ENCODE results near the gene PIGW.

Gene PIGW

GRCh38 chr17:36533935-36534839, 600 bp upstream of the PIGW start:
- TF ChIP-seq, protein P1, sequence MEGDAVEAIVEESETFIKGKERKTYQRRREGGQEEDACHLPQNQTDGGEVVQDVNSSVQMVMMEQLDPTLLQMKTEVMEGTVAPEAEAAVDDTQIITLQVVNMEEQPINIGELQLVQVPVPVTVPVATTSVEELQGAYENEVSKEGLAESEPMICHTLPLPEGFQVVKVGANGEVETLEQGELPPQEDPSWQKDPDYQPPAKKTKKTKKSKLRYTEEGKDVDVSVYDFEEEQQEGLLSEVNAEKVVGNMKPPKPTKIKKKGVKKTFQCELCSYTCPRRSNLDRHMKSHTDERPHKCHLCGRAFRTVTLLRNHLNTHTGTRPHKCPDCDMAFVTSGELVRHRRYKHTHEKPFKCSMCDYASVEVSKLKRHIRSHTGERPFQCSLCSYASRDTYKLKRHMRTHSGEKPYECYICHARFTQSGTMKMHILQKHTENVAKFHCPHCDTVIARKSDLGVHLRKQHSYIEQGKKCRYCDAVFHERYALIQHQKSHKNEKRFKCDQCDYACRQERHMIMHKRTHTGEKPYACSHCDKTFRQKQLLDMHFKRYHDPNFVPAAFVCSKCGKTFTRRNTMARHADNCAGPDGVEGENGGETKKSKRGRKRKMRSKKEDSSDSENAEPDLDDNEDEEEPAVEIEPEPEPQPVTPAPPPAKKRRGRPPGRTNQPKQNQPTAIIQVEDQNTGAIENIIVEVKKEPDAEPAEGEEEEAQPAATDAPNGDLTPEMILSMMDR (IDR thresholded peaks at IDR 0.05; ENCODE audit: insufficient read depth, low read depth, low read length, missing control alignments): peak; percentile 71
- peak overlapping the region; percentile 77 for H3K4me3 ChIP-seq (ENCODE audit: low read depth, low read length)
- peak; percentile 78 for DNase-seq (ENCODE audit: low read depth)

- no peak for DNase-seq (ENCODE audit: low read depth)
Measured at GRCh38 chr17:36535669-36536081, 888 bp downstream of the PIGW start.

GRCh38 chr17:36540696-36541095, 5.9 kb downstream of the PIGW start:
- TF ChIP-seq, protein P1 (IDR thresholded peaks at IDR 0.05; ENCODE audit: insufficient read depth, low read depth, low read length, missing control alignments): no peak
- H3K4me3 ChIP-seq (ENCODE audit: low read depth, low read length): no peak overlapping the region
- DNase-seq (ENCODE audit: low read depth): no peak

More at GRCh38 chr17:36535669-36536081, 888 bp downstream of the PIGW start:
- TF ChIP-seq, protein P1 (IDR thresholded peaks at IDR 0.05; ENCODE audit: insufficient read depth, low read depth, low read length, missing control alignments): no peak
- H3K4me3 ChIP-seq (ENCODE audit: low read depth, low read length): peak overlapping the region; percentile 77

DNA sequence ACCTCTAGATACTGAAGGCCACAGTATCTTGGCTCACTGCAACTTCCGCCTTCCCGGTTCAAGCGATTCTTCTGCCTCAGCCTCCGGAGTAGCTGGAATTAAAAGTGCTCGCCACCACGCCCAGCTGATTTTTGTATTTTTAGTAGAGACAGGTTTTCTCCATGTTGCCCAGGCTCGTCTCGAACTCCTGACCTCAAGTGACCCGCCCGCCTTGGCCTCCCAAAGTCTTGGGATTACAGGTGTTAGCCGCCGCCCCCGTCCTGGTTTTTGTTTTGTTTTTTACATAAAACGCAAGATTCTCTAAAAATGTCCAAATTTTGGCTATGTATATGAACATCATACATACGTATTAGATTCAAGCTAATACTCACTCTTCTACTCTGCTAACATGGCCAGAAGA, 8.0 kb downstream of the PIGW start:
- no peak for DNase-seq (ENCODE audit: low read depth)
- TF ChIP-seq, protein P1 (IDR thresholded peaks at IDR 0.05; ENCODE audit: insufficient read depth, low read depth, low read length, missing control alignments): no peak
- H3K4me3 ChIP-seq (ENCODE audit: low read depth, low read length): no peak overlapping the region

DNA sequence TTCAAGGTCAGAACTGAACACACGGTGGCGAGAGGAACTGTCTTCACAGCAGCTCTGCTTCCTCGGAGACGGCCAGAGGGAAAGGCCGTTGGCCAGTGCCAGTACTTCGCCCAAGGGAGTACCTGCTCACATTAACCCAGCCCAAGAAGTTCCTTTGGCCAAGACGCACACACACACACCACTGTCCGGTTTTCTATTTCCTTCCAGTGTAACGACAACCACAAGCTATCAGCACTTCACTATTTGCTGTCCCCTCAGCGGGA, 9.2 kb downstream of the PIGW start:
- TF ChIP-seq, protein P1 (IDR thresholded peaks at IDR 0.05; ENCODE audit: insufficient read depth, low read depth, low read length, missing control alignments): peak; percentile 2
- DNase-seq (ENCODE audit: low read depth): peak; percentile 79
- H3K4me3 ChIP-seq (ENCODE audit: low read depth, low read length): peak overlapping the region; percentile 91

GRCh38 chr17:36544307-36545076, 9.7 kb downstream of the PIGW start, which contains the start of gene GGNBP2:
Gene GGNBP2 (plus strand): TSS chr17:36544919. CDS start chr17:36545725, 806 bp downstream.
- peak within 1 kb of the TSS; percentile 91 for H3K4me3 ChIP-seq (ENCODE audit: low read depth, low read length)
- TF ChIP-seq, protein P1 (IDR thresholded peaks at IDR 0.05; ENCODE audit: insufficient read depth, low read depth, low read length, missing control alignments): no peak
- DNase-seq (ENCODE audit: low read depth): peak; percentile 95
